Lower leg skin (tissue), 3 donors: Measurements from ENCODE around the gene CD7.

ENCODE experiments used
- CTCF ChIP-seq, 3 donors: fragments of 450-650 bp; IDR thresholded peaks; one replicate each; pipeline ENCODE4 v1.5.1; 2016; ENCODE audit warnings: antibody characterized with exemption in 3 of 3, mild to moderate bottlenecking in 3 of 3, moderate library complexity in 2 of 3
- POLR2A ChIP-seq, 2 donors: fragments of 450-650 bp; IDR thresholded peaks; one replicate each; pipeline ENCODE4 v1.6.1; 2016 to 2017; ENCODE audit warnings: antibody characterized with exemption in 2 of 2, mild to moderate bottlenecking in 1 of 2, moderate library complexity in 1 of 2

- TF ChIP-seq CTCF (IDR thresholded peaks at IDR 0.05) (no peak), POLR2A (IDR thresholded peaks at IDR 0.05) (no peak)
These were observed 38.5 kb downstream of the CD7 start for GRCh38 chr17:82278786-82279391.
